ENCODE data around the gene CYP3A7.
"Not testable (repeated sequence)": the region's sequence is repeated elsewhere in the genome, so short reads cannot be mapped to it uniquely, and the experiment has no call there.

Gene CYP3A7

GRCh38 chr7:99730992-99731391, 4.0 kb downstream of the CYP3A7 start:
- FAIRE-seq: no peak
- DNase-seq (ENCODE audit: insufficient read length, low spot score): no peak
- no peak for TF ChIP-seq PAX5 (IDR thresholded peaks at IDR 0.05; ENCODE audit: insufficient read depth, low read length, severe bottlenecking)

- DNase-seq (ENCODE audit: insufficient read length, low spot score) (no peak), FAIRE-seq (no peak)
- TF ChIP-seq PAX5 (IDR thresholded peaks at IDR 0.05; ENCODE audit: insufficient read depth, low read length, severe bottlenecking) (no peak), POLR2AphosphoS5 (IDR thresholded peaks at IDR 0.05; ENCODE audit: low read depth, low read length) (no peak), SPI1 (IDR thresholded peaks at IDR 0.05; ENCODE audit: low read depth, low read length) (no peak), POLR2A (IDR thresholded peaks at IDR 0.05; ENCODE audit: low read depth, low read length) (no peak), POU2F2 (IDR thresholded peaks at IDR 0.05; ENCODE audit: low read depth, low read length) (no peak), TAF1 (IDR thresholded peaks at IDR 0.05; ENCODE audit: low read depth, low read length) (no peak)
Observed at GRCh38 chr7:99730238-99730810, 4.7 kb downstream of the CYP3A7 start.

- DNase-seq (ENCODE audit: insufficient read length, low spot score): no peak
- no peak for FAIRE-seq
- no peak for TF ChIP-seq PAX5 (IDR thresholded peaks at IDR 0.05; ENCODE audit: insufficient read depth, low read length, severe bottlenecking)
- TF ChIP-seq TAF1 (IDR thresholded peaks at IDR 0.05; ENCODE audit: low read depth, low read length): no peak
- no peak for TF ChIP-seq POLR2AphosphoS5 (IDR thresholded peaks at IDR 0.05; ENCODE audit: low read depth, low read length)
- TF ChIP-seq SPI1 (IDR thresholded peaks at IDR 0.05; ENCODE audit: low read depth, low read length): no peak
- TF ChIP-seq POLR2A (IDR thresholded peaks at IDR 0.05; ENCODE audit: low read depth, low read length): no peak
- TF ChIP-seq POU2F2 (IDR thresholded peaks at IDR 0.05; ENCODE audit: low read depth, low read length): no peak
Observed at GRCh38 chr7:99729486-99730237, 5.3 kb downstream of the CYP3A7 start.

GRCh38 chr7:99728615-99729014, 6.4 kb downstream of the CYP3A7 start:
- TF ChIP-seq SPI1 (IDR thresholded peaks at IDR 0.05; ENCODE audit: low read depth, low read length) (no peak), PAX5 (IDR thresholded peaks at IDR 0.05; ENCODE audit: insufficient read depth, low read length, severe bottlenecking) (no peak), POU2F2 (IDR thresholded peaks at IDR 0.05; ENCODE audit: low read depth, low read length) (no peak), POLR2A (IDR thresholded peaks at IDR 0.05; ENCODE audit: low read depth, low read length) (no peak), POLR2AphosphoS5 (IDR thresholded peaks at IDR 0.05; ENCODE audit: low read depth, low read length) (no peak), TAF1 (IDR thresholded peaks at IDR 0.05; ENCODE audit: low read depth, low read length) (no peak)
- FAIRE-seq (no peak), DNase-seq (ENCODE audit: insufficient read length, low spot score) (no peak)

GRCh38 chr7:99723201-99723600, 11.8 kb downstream of the CYP3A7 start:
- not testable (repeated sequence) for FAIRE-seq

GRCh38 chr7:99720800-99721595, 14.0 kb downstream of the CYP3A7 start:
- FAIRE-seq (no peak), DNase-seq (ENCODE audit: insufficient read length, low spot score) (no peak)
- no peak for TF ChIP-seq POU2F2 (IDR thresholded peaks at IDR 0.05; ENCODE audit: low read depth, low read length)
- no peak for TF ChIP-seq TAF1 (IDR thresholded peaks at IDR 0.05; ENCODE audit: low read depth, low read length)
- no peak for TF ChIP-seq POLR2A (IDR thresholded peaks at IDR 0.05; ENCODE audit: low read depth, low read length)
- no peak for TF ChIP-seq PAX5 (IDR thresholded peaks at IDR 0.05; ENCODE audit: insufficient read depth, low read length, severe bottlenecking)
- TF ChIP-seq SPI1 (IDR thresholded peaks at IDR 0.05; ENCODE audit: low read depth, low read length): no peak
- TF ChIP-seq POLR2AphosphoS5 (IDR thresholded peaks at IDR 0.05; ENCODE audit: low read depth, low read length): no peak

More at GRCh38 chr7:99723201-99723600, 11.8 kb downstream of the CYP3A7 start:
- DNase-seq (ENCODE audit: insufficient read length, low spot score): not testable (repeated sequence)

DNA sequence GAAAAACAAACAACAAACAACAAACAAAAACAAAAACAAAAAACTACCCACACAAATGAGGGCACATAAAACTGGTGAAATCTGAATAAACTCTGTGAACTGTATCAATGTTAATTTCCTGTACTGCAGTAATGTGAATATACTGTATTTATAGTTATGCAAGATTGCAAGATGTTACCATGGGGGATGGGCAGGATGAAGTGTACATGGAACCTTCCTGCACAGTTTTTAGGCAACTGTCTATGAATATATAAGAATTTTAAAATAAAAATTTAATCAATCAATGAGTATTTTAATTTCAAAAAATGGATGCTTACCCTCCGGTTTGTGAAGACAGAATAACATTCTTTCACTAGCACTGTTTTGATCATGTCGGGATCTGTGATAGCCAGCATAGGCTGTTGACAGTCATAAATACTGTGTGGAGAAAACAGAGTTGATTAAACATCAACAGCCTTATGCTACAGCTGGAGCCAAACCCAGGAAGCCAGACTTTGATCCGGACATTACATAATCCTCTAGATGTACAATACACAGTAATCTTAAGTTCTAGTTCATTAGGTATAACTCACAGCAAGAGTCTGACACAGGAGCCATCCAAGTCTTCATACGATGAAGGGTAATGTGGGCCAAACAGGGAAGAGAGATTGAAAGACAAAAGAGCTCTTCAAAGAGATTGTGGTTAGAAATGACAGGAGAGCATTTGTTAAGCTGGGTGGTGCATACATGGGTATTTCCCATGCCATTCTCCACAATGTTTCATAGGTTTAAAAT, 14.8 kb downstream of the CYP3A7 start:
- TF ChIP-seq SPI1 (IDR thresholded peaks at IDR 0.05; ENCODE audit: low read depth, low read length) (no peak), PAX5 (IDR thresholded peaks at IDR 0.05; ENCODE audit: insufficient read depth, low read length, severe bottlenecking) (no peak), POLR2A (IDR thresholded peaks at IDR 0.05; ENCODE audit: low read depth, low read length) (no peak), POU2F2 (IDR thresholded peaks at IDR 0.05; ENCODE audit: low read depth, low read length) (no peak), TAF1 (IDR thresholded peaks at IDR 0.05; ENCODE audit: low read depth, low read length) (no peak), POLR2AphosphoS5 (IDR thresholded peaks at IDR 0.05; ENCODE audit: low read depth, low read length) (no peak)
- DNase-seq (ENCODE audit: insufficient read length, low spot score) (no peak), FAIRE-seq (no peak)

DNA sequence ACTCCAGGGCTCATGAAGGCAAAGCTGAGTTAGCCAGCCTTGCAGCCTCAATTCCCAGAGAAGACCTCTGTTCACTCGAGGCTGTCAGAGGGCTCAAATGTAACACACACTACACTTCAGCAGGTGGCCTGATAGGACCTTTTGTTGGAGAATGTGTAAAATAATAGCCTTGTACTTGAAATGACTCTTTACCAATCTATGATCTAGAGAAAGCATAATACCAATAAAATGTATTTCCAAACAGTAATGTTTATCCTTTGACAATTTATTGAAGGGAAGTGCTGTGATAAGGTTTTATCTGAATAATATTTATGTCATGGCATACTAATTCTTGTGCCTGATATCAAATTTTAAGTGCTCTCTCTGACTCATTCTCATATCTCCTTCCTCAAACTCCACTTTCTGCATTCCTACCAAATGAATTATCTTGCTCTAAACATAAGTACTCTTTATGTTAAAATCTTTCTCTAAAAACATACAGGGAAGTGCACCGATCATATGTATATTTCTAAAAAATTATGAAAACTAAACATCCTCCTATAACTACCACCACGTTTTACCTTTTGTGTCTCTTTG, 20.9 kb downstream of the CYP3A7 start:
- TF ChIP-seq POLR2AphosphoS5 (IDR thresholded peaks at IDR 0.05; ENCODE audit: low read depth, low read length): no peak
- TF ChIP-seq SPI1 (IDR thresholded peaks at IDR 0.05; ENCODE audit: low read depth, low read length): no peak
- TF ChIP-seq POU2F2 (IDR thresholded peaks at IDR 0.05; ENCODE audit: low read depth, low read length): no peak
- no peak for TF ChIP-seq TAF1 (IDR thresholded peaks at IDR 0.05; ENCODE audit: low read depth, low read length)
- TF ChIP-seq PAX5 (IDR thresholded peaks at IDR 0.05; ENCODE audit: insufficient read depth, low read length, severe bottlenecking): no peak
- TF ChIP-seq POLR2A (IDR thresholded peaks at IDR 0.05; ENCODE audit: low read depth, low read length): no peak
- DNase-seq (ENCODE audit: insufficient read length, low spot score): no peak
- no peak for FAIRE-seq
